SK-N-MC (cell line): ENCODE measurements around the gene CD2BP2.
A peak's percentile ranks its signal among the peaks of the same experiment; 100 is the strongest.

Source experiments
- DNase-seq: peaks from one replicate; pipeline ENCODE4 v3.0.0-alpha.2; 2011; ENCODE audit warnings: low read depth, low spot score
- H3K27ac ChIP-seq: fragments of 200-600 bp; sonication (generic); 2 replicates; pipeline ENCODE4 v1.5.1; 2016; ENCODE audit warnings: mixed run types
- H3K36me3 ChIP-seq: fragments of 200-600 bp; sonication (generic); 2 replicates; pipeline ENCODE4 v1.6.1; 2017; ENCODE audit warnings: antibody characterized with exemption, low read length, mixed read lengths; ENCODE audit not compliant: insufficient read depth
- H3K4me3 ChIP-seq: fragments of 200-600 bp; sonication (generic); 2 replicates; pipeline ENCODE4 v1.5.1; 2016
- H3K9ac ChIP-seq: fragments of 200-600 bp; sonication (generic); 2 replicates; pipeline ENCODE4 v1.8.0; 2017; ENCODE audit warnings: mixed run types, mixed read lengths; ENCODE audit not compliant: insufficient read length
- H3K9me3 ChIP-seq: fragments of 200-600 bp; sonication (generic); 2 replicates; pipeline ENCODE4 v1.6.1; 2017; ENCODE audit warnings: low read depth, mild to moderate bottlenecking, antibody characterized with exemption, low read length, moderate library complexity, mixed read lengths
- EZH2 ChIP-seq: fragments of 200-600 bp; sonication (generic); IDR thresholded peaks from one replicate; pipeline ENCODE4 v1.6.1; 2017; ENCODE audit warnings: antibody characterized with exemption
- FOXP2 ChIP-seq: optimal IDR thresholded peaks from 2 replicates; pipeline ENCODE3; 2011; ENCODE audit warnings: mild to moderate bottlenecking, moderate library complexity; ENCODE audit not compliant: insufficient read depth; ENCODE audit errors: extremely low read length, control extremely low read depth
- POLR2AphosphoS5 ChIP-seq: IDR thresholded peaks from 2 replicates; pipeline ENCODE4 v1.6.1; 2012; ENCODE audit warnings: mild to moderate bottlenecking, low read depth, low read length, borderline replicate concordance

CD2BP2 gene

DNA sequence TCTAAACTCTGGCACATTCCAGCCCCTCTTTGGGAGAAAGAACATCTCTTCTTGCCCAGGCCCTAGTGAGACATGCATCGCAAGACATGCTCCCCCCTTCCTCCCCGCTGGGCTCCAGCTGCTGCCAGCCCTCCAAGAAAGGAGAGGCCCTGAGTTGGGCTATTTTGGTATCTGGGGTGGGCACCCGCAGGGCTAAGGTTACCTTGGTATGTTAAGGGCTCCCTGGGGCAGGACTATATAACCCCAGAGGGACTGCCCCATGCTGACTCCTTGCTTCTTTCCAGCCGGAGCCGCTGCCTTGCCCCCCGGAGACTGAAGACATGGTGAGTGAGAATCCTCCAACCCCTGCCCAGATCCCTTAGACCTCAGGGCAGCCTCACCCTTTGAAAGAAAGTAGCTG lies 19.4 kb upstream of the CD2BP2 start, which contains the start of gene MYL11:
MYL11 (plus strand) TSS at position 265 of the 400 bp plus-strand sequence; CDS start at position 321, 56 bp downstream.
- Histone ChIP-seq H3K4me3 (no peak within 1 kb of the TSS), H3K9ac (no peak within 1 kb of the TSS), H3K9me3 (no peaks in the 10 kb centered on the region), H3K36me3 (no peaks in the 10 kb centered on the region), H3K27ac (no peak within 1 kb of the TSS)
- TF ChIP-seq FOXP2 (no peak), POLR2AphosphoS5 (no peak), EZH2 (no peak)
- DNase-seq, result no peak

DNA sequence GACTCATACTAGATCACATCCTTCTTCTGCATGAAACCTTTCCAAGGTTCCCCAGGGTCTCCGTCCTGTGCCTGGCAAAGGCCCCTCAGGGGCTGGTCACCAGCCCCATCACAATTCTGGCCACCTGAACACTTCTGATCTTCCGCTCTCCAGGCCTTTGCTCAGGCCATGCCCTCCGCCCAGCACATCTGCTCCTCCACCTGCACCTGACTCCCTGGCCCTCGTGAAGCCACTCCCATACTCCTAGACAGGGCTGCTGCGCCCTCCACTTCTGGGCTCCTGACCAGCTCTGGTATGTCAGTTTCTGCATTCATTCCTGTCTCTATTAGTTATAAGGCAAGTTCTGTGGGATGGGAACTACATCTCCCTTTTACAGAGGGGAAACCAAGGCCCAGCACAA lies 17.6 kb upstream of the CD2BP2 start:
- Histone ChIP-seq H3K4me3 (no peak overlapping the region), H3K36me3 (no peaks in the 10 kb centered on the region), H3K9me3 (no peaks in the 10 kb centered on the region), H3K9ac (no peak overlapping the region), H3K27ac (no peak overlapping the region)
- no peak for DNase-seq
- TF ChIP-seq FOXP2 (no peak), POLR2AphosphoS5 (no peak), EZH2 (no peak)

DNA sequence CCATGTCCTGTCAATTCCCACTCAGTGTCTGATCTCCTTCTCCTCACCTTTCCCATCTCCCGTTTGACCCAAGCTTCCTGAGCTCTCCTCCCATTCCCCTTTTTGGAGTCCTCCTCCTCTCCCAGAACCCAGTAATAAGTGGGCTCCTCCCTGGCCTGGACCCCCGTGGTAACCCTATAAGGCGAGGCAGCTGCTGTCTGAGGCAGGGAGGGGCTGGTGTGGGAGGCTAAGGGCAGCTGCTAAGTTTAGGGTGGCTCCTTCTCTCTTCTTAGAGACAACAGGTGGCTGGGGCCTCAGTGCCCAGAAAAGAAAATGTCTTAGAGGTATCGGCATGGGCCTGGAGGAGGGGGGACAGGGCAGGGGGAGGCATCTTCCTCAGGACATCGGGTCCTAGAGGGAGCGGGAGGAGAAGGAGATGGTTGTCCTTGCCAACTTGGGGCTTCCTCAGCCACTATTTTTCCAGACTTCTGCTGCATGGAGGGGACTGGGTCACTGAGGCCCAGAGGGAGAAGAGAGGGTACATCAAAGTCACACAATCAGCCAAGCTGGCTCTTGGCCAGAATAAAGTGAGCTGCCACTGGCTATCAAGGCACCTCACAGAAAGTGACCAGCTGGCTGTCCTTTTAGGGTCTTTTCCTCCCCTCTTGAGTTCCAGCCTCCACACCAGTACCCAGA lies 17.1 kb upstream of the CD2BP2 start:
- no peaks in the 10 kb centered on the region for H3K9me3 ChIP-seq
- no peak for DNase-seq
- no peaks in the 10 kb centered on the region for H3K36me3 ChIP-seq
- TF ChIP-seq FOXP2 (no peak), POLR2AphosphoS5 (no peak), EZH2 (no peak)
- H3K27ac ChIP-seq, result no peak overlapping the region
- no peak overlapping the region for H3K4me3 ChIP-seq
- no peak overlapping the region for H3K9ac ChIP-seq

DNA sequence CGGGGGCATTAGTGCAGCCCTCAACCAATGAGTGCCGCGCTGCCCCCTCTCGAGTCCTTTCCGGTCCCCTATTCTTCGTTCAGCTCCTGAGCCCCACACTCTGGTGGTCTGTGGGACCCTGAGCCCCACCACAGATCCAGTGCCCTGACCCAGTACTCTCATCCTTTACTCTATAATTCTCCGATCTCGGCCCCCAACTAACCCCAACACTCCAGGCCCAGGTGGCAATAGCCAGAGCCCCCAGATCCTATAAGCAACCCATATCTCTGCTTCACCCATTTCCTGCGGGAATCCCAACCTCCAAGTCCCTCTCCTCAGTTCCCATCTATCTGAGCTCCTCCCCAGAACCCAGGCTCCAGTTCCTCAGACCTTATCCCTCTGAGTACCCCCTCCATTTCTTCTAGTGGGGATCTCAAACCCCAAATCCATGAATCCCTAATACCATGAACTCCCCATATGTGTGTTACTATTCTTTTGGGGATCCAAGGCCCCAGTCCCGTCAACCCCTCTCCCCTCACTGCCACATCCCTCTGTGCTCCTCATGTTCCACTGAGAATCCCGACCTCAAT lies 16.2 kb upstream of the CD2BP2 start:
- peak overlapping the region; percentile 81 for H3K4me3 ChIP-seq
- H3K36me3 ChIP-seq, result 0 out of 2 replicates have a peak, but pooled peaks cover 4% of the 10 kb centered on the region
- no peak for DNase-seq
- H3K27ac ChIP-seq, result peak overlapping the region; percentile 63; the same call in 1 of the 2 replicates
- TF ChIP-seq POLR2AphosphoS5, result no peak; the same call in 1 of the 2 replicates
- no peak for TF ChIP-seq FOXP2
- no peak for TF ChIP-seq EZH2
- H3K9me3 ChIP-seq, result no peaks in the 10 kb centered on the region
- peak overlapping the region; percentile 51 for H3K9ac ChIP-seq

DNA sequence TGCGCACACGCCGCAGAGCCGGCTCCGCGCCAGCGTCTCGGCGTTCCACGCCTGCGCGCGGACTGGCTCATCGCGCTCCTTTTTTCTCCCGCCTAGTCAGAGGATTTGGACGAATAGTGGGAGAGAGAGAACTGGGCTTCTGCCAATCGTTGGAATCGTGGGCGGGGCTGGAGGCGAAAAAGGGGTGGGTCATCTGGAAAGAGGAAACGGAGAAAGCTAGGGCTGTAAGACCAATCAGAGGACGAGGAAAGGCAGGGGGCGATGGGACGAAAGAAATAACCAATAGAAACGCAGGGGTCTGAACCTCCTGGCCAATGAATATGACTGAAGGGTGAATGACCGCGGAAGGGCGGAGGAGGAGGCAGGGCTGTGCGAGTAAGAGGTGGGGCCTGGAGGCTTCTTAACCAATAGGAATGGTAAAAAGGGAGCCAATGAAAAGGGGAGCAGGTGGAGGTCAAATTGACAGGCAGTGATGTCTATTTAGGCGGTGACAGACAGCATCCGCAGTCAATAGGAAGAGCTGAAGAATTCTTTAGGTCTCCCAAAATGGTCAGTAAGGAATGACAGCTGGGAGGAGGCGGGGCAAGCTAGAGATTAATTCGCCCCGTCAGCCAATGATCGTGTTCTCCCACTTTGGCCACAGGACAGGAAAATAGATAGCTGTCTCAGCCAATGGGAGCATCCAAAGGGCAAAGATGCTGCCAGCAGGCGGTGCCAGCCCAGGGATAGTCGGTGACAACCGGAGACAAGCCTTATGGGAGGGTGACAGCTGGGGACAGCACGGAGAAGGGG lies 15.5 kb upstream of the CD2BP2 start, which contains the start of gene TBC1D10B:
TBC1D10B (minus strand) TSS at position 39 of the 792 bp plus-strand sequence. CDS start 311 bp downstream, outside the sequence.
- Histone ChIP-seq H3K36me3 (peaks cover 5% of the 10 kb centered on the region; the same call in 1 of the 2 replicates), H3K27ac (peak within 1 kb of the TSS; percentile 63; the same call in 1 of the 2 replicates), H3K9ac (peak within 1 kb of the TSS; percentile 78), H3K9me3 (no peaks in the 10 kb centered on the region), H3K4me3 (peak within 1 kb of the TSS; percentile 82)
- TF ChIP-seq EZH2 (no peak), FOXP2 (no peak), POLR2AphosphoS5 (peak; percentile 59; the same call in 1 of the 2 replicates)
- DNase-seq, result peak; percentile 100

DNA sequence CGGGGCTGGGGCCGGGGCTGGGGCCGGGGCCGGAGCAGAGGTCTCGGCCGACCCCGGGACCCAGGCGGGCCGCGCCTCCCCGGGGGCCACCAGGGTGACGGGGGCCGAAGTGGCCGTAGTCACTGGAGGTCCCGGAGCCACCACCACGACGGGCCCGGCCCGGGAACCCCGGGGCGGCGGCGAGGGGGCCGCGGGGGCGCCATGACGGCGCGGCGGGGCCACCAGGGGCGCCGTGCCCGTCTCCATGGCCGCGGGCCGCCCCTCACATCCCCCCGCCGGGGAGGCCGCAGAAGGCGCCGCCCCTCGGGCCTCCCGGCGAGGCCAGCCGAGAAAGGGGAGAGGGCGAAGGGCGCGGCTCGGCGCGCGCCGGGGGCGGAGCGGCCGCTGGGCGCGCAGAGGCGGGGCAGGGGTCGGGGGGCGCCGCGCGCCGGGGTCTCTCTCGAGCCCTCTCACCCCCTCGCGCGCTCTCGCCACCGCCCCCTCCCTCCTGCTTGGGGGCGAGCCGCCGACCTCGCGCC lies 14.9 kb upstream of the CD2BP2 start:
- Histone ChIP-seq H3K27ac (no peak overlapping the region), H3K4me3 (peak overlapping the region; percentile 82), H3K36me3 (peaks cover 9% of the 10 kb centered on the region; the same call in 1 of the 2 replicates), H3K9ac (peak overlapping the region; percentile 78), H3K9me3 (no peaks in the 10 kb centered on the region)
- DNase-seq, result no peak
- TF ChIP-seq POLR2AphosphoS5 (0 out of 2 replicates have a peak, but pooled peaks have one; percentile 17), EZH2 (no peak)

DNA sequence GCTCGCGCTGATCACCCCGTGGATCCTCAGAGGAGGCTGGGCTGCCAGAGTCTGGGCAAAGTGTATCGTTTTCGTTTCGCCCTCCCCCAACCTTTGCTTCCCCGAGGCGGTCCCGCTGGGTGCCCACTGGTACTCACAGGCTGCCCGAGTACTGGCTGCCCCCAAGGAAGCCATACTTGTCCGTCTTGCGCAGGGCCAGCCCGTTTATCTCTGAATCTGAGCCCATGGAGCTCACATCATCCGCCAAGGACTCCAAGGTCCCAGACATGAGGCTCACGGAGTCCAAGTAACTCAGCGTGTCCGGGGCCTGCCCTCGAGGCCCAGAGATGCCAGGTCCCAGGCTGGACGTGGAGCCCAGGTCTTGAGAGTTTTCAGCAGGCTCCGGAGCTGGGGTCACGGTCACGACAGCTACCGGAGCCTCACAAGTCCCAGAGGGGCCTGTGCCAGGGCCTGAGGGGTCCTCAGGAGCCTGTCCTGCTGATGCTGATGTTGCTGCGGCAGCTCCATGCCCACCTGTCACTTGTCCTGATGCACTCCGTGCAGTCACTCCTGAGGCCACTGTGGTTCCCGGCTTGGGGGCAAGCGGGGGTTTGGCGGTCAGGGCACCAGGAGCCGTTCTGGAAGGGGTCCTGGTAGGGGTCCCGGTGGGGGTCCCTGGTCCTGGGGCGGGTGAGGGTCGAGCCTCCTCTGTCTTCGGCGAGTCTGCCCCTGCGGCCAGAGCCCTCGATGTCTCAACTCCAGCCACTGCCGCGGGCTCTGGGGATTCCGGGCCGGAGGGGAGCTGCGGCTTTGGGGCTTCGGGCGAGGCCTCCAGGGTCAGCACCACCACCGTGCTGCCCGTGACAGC lies 14.2 kb upstream of the CD2BP2 start:
- Histone ChIP-seq H3K9me3 (no peaks in the 10 kb centered on the region), H3K4me3 (peak overlapping the region; percentile 82), H3K9ac (peak overlapping the region; percentile 78), H3K36me3 (peaks cover 15% of the 10 kb centered on the region; the same call in 1 of the 2 replicates), H3K27ac (no peak overlapping the region)
- TF ChIP-seq EZH2, result no peak
- TF ChIP-seq FOXP2, result no peak
- TF ChIP-seq POLR2AphosphoS5, result no peak
- no peak for DNase-seq
